ENCODE data around the gene RBX1. TPM values are rescaled to one million over a fixed set of nuclear protein-coding genes. Genes with fewer than 3 reads are reported as not detected.

The RBX1 gene
- polyA plus RNA-seq, 3 donors = 42.7 to 247 (median 224) TPM

GRCh38 chr22:40957601-40958000 is 6.4 kb downstream of the RBX1 start:
- Histone ChIP-seq H3K36me3 (replicated peaks in 1 of 2; ENCODE audit: control insufficient read depth in 1 of 2, insufficient read depth in 2 of 2, low read length in 2 of 2) (peaks cover 46 to 86% of the 10 kb centered on the region in 2 donors), H3K79me2 (ENCODE audit: insufficient read depth, low read length) (peaks cover 92% of the 10 kb centered on the region), H3K9ac (ENCODE audit: insufficient read depth, low read length, poor library complexity, severe bottlenecking) (no peak overlapping the region), H3K4me3 (replicated peaks in 1 of 3; ENCODE audit: low read depth in 2 of 3, low read length in 3 of 3) (no peak overlapping the region), H3K9me3 (replicated peaks in 1 of 2; ENCODE audit: control insufficient read depth in 1 of 2, insufficient read depth in 1 of 2, low read length in 2 of 2) (no peaks in the 10 kb centered on the region), H3K27me3 (ENCODE audit: control insufficient read depth in 2 of 2, insufficient read depth in 2 of 2, low read length in 2 of 2) (no peaks in the 10 kb centered on the region), H3K4me1 (ENCODE audit: control insufficient read depth in 1 of 2, insufficient read depth in 2 of 2, low read length in 2 of 2) (peaks cover 0 to 8% of the 10 kb centered on the region in 2 donors), H3K27ac (ENCODE audit: low read depth in 1 of 2, low read length in 2 of 2) (no peak overlapping the region), H2AFZ (ENCODE audit: insufficient read depth, low read depth, low read length, poor library complexity, severe bottlenecking) (no peak overlapping the region), H3K4me2 (replicated peaks; ENCODE audit: extremely low read depth, low read length, poor library complexity, severe bottlenecking) (no peak overlapping the region), H4K20me1 (ENCODE audit: insufficient read depth, low read length) (peaks cover 29% of the 10 kb centered on the region)
- Mint-ChIP-seq H3K4me1 (peaks cover 13% of the 10 kb centered on the region), H3K27me3 (ENCODE audit: low read depth in 3 of 3) (peaks cover 0 to 3% (median 0%) of the 10 kb centered on the region in 3 donors), H3K36me3 (peaks cover 54 to 84% of the 10 kb centered on the region in 2 donors), H3K9me3 (peaks cover 0 to 2% (median 0%) of the 10 kb centered on the region in 7 donors), H3K4me3 (no peak overlapping the region), H3K27ac (peak overlapping the region in 1 of 7 donors; percentile 46)
- 100% methylated on average over 3 of the region's 7 CpGs for WGBS (ENCODE audit: insufficient coverage)
- TF ChIP-seq CTCF (IDR thresholded peaks at IDR 0.05) = no peak
- DNase-seq = no peak
- intact Hi-C loops (cut with micrococcal nuclease) = loop anchor here in 1 of 2 donors (10.0 kb wide), 1 partner anchor 247 kb away; the partner anchor contains the start of gene L3MBTL2

GRCh38 chr22:40958299-40958698 is 7.1 kb downstream of the RBX1 start:
- peaks cover 57 to 84% of the 10 kb centered on the region in 2 donors for H3K36me3 Mint-ChIP-seq
- peaks cover 92% of the 10 kb centered on the region for H3K79me2 ChIP-seq (ENCODE audit: insufficient read depth, low read length)

More at GRCh38 chr22:40958299-40958698, 7.1 kb downstream of the RBX1 start:
- no peak overlapping the region for H3K4me3 ChIP-seq (replicated peaks in 1 of 3; ENCODE audit: low read depth in 2 of 3, low read length in 3 of 3)
- intact Hi-C loops (cut with micrococcal nuclease) = loop anchor here in 1 of 2 donors (10.0 kb wide), 1 partner anchor 247 kb away; the partner anchor contains the start of gene L3MBTL2
- H3K27me3 Mint-ChIP-seq (ENCODE audit: low read depth in 3 of 3) = peaks cover 0 to 3% (median 0%) of the 10 kb centered on the region in 3 donors
- peaks cover 0 to 2% (median 0%) of the 10 kb centered on the region in 7 donors for H3K9me3 Mint-ChIP-seq
- no peak overlapping the region for H3K4me3 Mint-ChIP-seq
- no peak overlapping the region for H3K4me2 ChIP-seq (replicated peaks; ENCODE audit: extremely low read depth, low read length, poor library complexity, severe bottlenecking)
- no peak for DNase-seq
- no peak overlapping the region for H3K27ac ChIP-seq (ENCODE audit: low read depth in 1 of 2, low read length in 2 of 2)
- H4K20me1 ChIP-seq (ENCODE audit: insufficient read depth, low read length) = peaks cover 29% of the 10 kb centered on the region
- no peaks in the 10 kb centered on the region for H3K9me3 ChIP-seq (replicated peaks in 1 of 2; ENCODE audit: control insufficient read depth in 1 of 2, insufficient read depth in 1 of 2, low read length in 2 of 2)
- H3K4me1 Mint-ChIP-seq = peaks cover 7% of the 10 kb centered on the region
- no peak overlapping the region for H3K9ac ChIP-seq (ENCODE audit: insufficient read depth, low read length, poor library complexity, severe bottlenecking)
- H2AFZ ChIP-seq (ENCODE audit: insufficient read depth, low read depth, low read length, poor library complexity, severe bottlenecking) = no peak overlapping the region
- H3K4me1 ChIP-seq (ENCODE audit: control insufficient read depth in 1 of 2, insufficient read depth in 2 of 2, low read length in 2 of 2) = peaks cover 0 to under 1% of the 10 kb centered on the region in 2 donors
- WGBS (ENCODE audit: insufficient coverage) = no CpG with 5 or more reads among the region's 2 CpGs
- no peak for TF ChIP-seq CTCF (IDR thresholded peaks at IDR 0.05)
- peak overlapping the region in 3 of 7 donors; percentile 46 to 74 (median 54) for H3K27ac Mint-ChIP-seq
- no peaks in the 10 kb centered on the region for H3K27me3 ChIP-seq (ENCODE audit: control insufficient read depth in 2 of 2, insufficient read depth in 2 of 2, low read length in 2 of 2)
- peaks cover 44 to 86% of the 10 kb centered on the region in 2 donors for H3K36me3 ChIP-seq (replicated peaks in 1 of 2; ENCODE audit: control insufficient read depth in 1 of 2, insufficient read depth in 2 of 2, low read length in 2 of 2)
